HepG2 (cell line): Measurements from ENCODE around the gene NEAT1. TPM values are rescaled to one million over a fixed set of nuclear protein-coding genes. Genes with fewer than 3 reads are reported as not detected.

Experiments used
- ESRRA ChIP-seq: sonication (generic); formaldehyde crosslinking; IDR thresholded peaks from 2 replicates; pipeline ENCODE4 v1.5.1; 2020; ENCODE audit warnings: mild to moderate bottlenecking, low read depth, missing genetic modification reagents
- GZF1 ChIP-seq: sonication (generic); formaldehyde crosslinking; IDR thresholded peaks from 2 replicates; pipeline ENCODE4 v1.5.1; 2020; ENCODE audit warnings: mild to moderate bottlenecking, missing genetic modification reagents
- MTF2 ChIP-seq: sonication (generic); formaldehyde crosslinking; IDR thresholded peaks from 2 replicates; pipeline ENCODE4 v1.5.0; 2020; ENCODE audit warnings: missing genetic modification reagents, borderline replicate concordance
- NFIC ChIP-seq: IDR thresholded peaks from 2 replicates; pipeline ENCODE4 v1.6.1; 2012; ENCODE audit warnings: mild to moderate bottlenecking, low read length, inconsistent platforms
- NR2F1 ChIP-seq, 2 experiments: fragments of 450-650 bp in 1 of 2; formaldehyde crosslinking in 1 of 2; IDR thresholded peaks; 2 replicates each; pipeline versions ENCODE4 v1.5.0 to v1.6.1; 2016 to 2020; ENCODE audit warnings: mild to moderate bottlenecking in 1 of 2, missing compliant biosample characterization in 1 of 2, missing genetic modification reagents in 1 of 2, moderate library complexity in 1 of 2
- NR3C1 ChIP-seq: sonication (generic); formaldehyde crosslinking; IDR thresholded peaks from 2 replicates; pipeline ENCODE4 v1.4.0; 2020; ENCODE audit warnings: missing genetic modification reagents
- RFX5 ChIP-seq: IDR thresholded peaks from 2 replicates; pipeline ENCODE4 v1.6.1; 2011; ENCODE audit warnings: low read depth, low read length, improper control_type of control experiment
- SNAI1 ChIP-seq: sonication (generic); formaldehyde crosslinking; IDR thresholded peaks from 2 replicates; pipeline ENCODE4 v1.5.0; 2020; ENCODE audit warnings: mild to moderate bottlenecking, missing genetic modification reagents, borderline replicate concordance
- TEAD2 ChIP-seq: sonication (generic); formaldehyde crosslinking; IDR thresholded peaks from 2 replicates; pipeline ENCODE4 v1.9.0; 2021; ENCODE audit warnings: missing genetic modification reagents
- ZIK1 ChIP-seq: sonication (generic); formaldehyde crosslinking; IDR thresholded peaks from 2 replicates; pipeline ENCODE4 v1.5.0; 2020; ENCODE audit warnings: mild to moderate bottlenecking, low read depth, missing genetic modification reagents, borderline replicate concordance
- ZNF558 ChIP-seq: sonication (generic); formaldehyde crosslinking; IDR thresholded peaks from 2 replicates; pipeline ENCODE4 v1.9.0; 2022; ENCODE audit warnings: mild to moderate bottlenecking, missing genetic modification reagents, borderline replicate concordance
- ZNF564 ChIP-seq: sonication (generic); formaldehyde crosslinking; IDR thresholded peaks from 2 replicates; pipeline ENCODE4 v1.8.1; 2023; ENCODE audit warnings: mild to moderate bottlenecking, missing genetic modification reagents
- ZNF570 ChIP-seq: sonication (generic); formaldehyde crosslinking; IDR thresholded peaks from 2 replicates; pipeline ENCODE4 v1.4.0; 2020; ENCODE audit warnings: mild to moderate bottlenecking, missing genetic modification reagents, borderline replicate concordance
- ZSCAN21 ChIP-seq: sonication (generic); formaldehyde crosslinking; IDR thresholded peaks from 2 replicates; pipeline ENCODE4 v1.8.0; 2022; ENCODE audit warnings: mild to moderate bottlenecking, missing genetic modification reagents, moderate library complexity, borderline replicate concordance
- polyA plus RNA-seq, 8 experiments: library from polyadenylated mRNA; depleted of rRNA in 3 of 8; stranded (reverse) in 7 of 8; unstranded in 1 of 8; fragments of >200 nt; fragmentation: Illumina TruSeq in 4 of 8; extraction: Trizol in 4 of 8; gene quantifications; 2 replicates each; pipeline versions ENCODE4 v1.2.1 to v1.2.3, GENCODE V29; 2011 to 2016; ENCODE audit warnings: low read depth in 4 of 8, missing spikeins in 1 of 8, mixed read lengths in 1 of 8; ENCODE audit not compliant: insufficient read depth in 1 of 8
- total RNA-seq, 5 experiments: library from RNA; depleted of rRNA; stranded (reverse); fragments of >200 nt; fragmentation: Illumina TruSeq; extraction: Trizol; gene quantifications; 2 replicates each; pipeline ENCODE4 v1.2.3, GENCODE V29; 2016; ENCODE audit warnings: low read depth in 1 of 5
- TF ChIP-seq, protein P1 (sequence below): sonication (generic); formaldehyde crosslinking; IDR thresholded peaks from 2 replicates; pipeline ENCODE4 v1.4.0; 2020; ENCODE audit warnings: mild to moderate bottlenecking, missing genetic modification reagents
- TF ChIP-seq, protein P2 (sequence below): sonication (generic); formaldehyde crosslinking; IDR thresholded peaks from 2 replicates; pipeline ENCODE4 v1.4.0; 2020; ENCODE audit warnings: mild to moderate bottlenecking, missing genetic modification reagents
- TF ChIP-seq, protein P3 (sequence below): sonication (generic); formaldehyde crosslinking; conservative IDR thresholded peaks from 2 replicates; pipeline ENCODE4 v1.8.0; 2022; ENCODE audit warnings: mild to moderate bottlenecking, moderate library complexity, missing genetic modification reagents
- TF ChIP-seq, protein P4 (sequence below): IDR thresholded peaks from 2 replicates; pipeline ENCODE4 v1.6.1; 2016; ENCODE audit warnings: low read depth
- TF ChIP-seq, protein P5 (sequence below): sonication (generic); formaldehyde crosslinking; IDR thresholded peaks from 2 replicates; pipeline ENCODE4 v1.4.0; 2020; ENCODE audit warnings: low read depth, missing genetic modification reagents

NEAT1 gene
- total and polyA plus RNA-seq, 2 of the 13 experiments (the other 11 are each of a cell fraction or from before 2014, with no cell fraction given): 20.5 to 41.2 TPM

DNA sequence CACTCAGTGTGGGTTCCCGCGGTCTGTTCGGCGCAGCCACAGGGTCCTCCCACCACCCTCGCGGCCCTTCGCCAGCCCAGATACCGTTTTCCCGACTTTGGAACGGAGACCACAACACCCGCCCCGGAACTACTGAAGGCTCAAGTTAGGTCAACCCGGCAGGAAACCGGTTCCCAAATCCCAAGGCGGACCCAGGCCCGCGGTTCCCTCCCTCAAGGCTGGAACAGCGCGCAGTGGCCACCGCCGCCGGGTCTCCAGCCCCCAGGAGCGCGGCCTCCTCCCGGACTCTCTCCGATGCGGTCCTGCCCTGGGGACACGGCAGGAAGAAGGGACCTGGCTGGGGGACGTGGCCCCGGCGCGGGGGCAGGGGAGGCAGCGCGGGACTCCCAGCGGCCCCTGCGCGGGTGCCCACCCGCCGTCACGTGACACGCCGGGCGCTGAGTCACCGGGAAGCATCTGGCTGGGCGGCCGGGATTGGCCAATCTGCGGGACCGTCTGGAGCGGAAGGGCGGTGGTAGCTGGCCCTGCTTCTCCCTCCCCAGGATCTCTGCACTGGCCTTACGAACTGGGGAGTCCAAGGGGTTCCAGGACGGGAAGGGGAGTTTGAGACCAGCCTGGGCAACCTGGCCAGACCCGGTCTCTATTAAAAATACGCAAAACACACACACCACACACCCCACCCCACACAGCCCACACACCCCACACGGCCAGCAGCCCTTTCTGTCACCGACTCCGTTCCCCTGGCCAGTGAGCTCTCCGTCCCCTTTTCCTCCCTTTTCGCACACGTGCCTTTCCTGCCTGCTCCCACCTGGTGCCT is 54.8 kb downstream of the NEAT1 start (continued):
- TF ChIP-seq MTF2: no peak
- TF ChIP-seq, protein P1, sequence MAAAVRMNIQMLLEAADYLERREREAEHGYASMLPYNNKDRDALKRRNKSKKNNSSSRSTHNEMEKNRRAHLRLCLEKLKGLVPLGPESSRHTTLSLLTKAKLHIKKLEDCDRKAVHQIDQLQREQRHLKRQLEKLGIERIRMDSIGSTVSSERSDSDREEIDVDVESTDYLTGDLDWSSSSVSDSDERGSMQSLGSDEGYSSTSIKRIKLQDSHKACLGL: 0 out of 2 replicates have a peak, but pooled peaks have one; percentile 35
- TF ChIP-seq NR2F1 (CRISPR knock-in tag; IDR thresholded peaks at IDR 0.05): no peak
- TF ChIP-seq ZSCAN21 (CRISPR knock-in tag): no peak; the same call in 1 of the 2 replicates
- TF ChIP-seq ESRRA: peak; percentile 65; the same call in 1 of the 2 replicates
- peak; percentile 56; the same call in 1 of the 2 replicates for TF ChIP-seq RFX5
- TF ChIP-seq ZNF570 (CRISPR knock-in tag): no peak
- peak; percentile 1 for TF ChIP-seq ZNF564 (CRISPR knock-in tag)
- TF ChIP-seq, protein P2, sequence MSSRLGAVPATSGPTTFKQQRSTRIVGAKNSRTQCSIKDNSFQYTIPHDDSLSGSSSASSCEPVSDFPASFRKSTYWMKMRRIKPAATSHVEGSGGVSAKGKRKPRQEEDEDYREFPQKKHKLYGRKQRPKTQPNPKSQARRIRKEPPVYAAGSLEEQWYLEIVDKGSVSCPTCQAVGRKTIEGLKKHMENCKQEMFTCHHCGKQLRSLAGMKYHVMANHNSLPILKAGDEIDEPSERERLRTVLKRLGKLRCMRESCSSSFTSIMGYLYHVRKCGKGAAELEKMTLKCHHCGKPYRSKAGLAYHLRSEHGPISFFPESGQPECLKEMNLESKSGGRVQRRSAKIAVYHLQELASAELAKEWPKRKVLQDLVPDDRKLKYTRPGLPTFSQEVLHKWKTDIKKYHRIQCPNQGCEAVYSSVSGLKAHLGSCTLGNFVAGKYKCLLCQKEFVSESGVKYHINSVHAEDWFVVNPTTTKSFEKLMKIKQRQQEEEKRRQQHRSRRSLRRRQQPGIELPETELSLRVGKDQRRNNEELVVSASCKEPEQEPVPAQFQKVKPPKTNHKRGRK (CRISPR knock-in tag): no peak
- TF ChIP-seq, protein P3, sequence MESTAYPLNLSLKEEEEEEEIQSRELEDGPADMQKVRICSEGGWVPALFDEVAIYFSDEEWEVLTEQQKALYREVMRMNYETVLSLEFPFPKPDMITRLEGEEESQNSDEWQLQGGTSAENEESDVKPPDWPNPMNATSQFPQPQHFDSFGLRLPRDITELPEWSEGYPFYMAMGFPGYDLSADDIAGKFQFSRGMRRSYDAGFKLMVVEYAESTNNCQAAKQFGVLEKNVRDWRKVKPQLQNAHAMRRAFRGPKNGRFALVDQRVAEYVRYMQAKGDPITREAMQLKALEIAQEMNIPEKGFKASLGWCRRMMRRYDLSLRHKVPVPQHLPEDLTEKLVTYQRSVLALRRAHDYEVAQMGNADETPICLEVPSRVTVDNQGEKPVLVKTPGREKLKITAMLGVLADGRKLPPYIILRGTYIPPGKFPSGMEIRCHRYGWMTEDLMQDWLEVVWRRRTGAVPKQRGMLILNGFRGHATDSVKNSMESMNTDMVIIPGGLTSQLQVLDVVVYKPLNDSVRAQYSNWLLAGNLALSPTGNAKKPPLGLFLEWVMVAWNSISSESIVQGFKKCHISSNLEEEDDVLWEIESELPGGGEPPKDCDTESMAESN (CRISPR knock-in tag): peak; percentile 90; the same call in 1 of the 2 replicates
- TF ChIP-seq, protein P4, sequence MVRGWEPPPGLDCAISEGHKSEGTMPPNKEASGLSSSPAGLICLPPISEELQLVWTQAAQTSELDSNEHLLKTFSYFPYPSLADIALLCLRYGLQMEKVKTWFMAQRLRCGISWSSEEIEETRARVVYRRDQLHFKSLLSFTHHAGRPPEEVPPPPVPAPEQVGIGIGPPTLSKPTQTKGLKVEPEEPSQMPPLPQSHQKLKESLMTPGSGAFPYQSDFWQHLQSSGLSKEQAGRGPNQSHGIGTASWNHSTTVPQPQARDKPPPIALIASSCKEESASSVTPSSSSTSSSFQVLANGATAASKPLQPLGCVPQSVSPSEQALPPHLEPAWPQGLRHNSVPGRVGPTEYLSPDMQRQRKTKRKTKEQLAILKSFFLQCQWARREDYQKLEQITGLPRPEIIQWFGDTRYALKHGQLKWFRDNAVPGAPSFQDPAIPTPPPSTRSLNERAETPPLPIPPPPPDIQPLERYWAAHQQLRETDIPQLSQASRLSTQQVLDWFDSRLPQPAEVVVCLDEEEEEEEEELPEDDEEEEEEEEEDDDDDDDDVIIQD: no peak
- peak; percentile 72; the same call in 1 of the 2 replicates for TF ChIP-seq ZIK1 (CRISPR knock-in tag)
- no peak for TF ChIP-seq SNAI1
- peak; percentile 73; the same call in 1 of the 2 replicates for TF ChIP-seq GZF1 (CRISPR knock-in tag)
- TF ChIP-seq, protein P5, sequence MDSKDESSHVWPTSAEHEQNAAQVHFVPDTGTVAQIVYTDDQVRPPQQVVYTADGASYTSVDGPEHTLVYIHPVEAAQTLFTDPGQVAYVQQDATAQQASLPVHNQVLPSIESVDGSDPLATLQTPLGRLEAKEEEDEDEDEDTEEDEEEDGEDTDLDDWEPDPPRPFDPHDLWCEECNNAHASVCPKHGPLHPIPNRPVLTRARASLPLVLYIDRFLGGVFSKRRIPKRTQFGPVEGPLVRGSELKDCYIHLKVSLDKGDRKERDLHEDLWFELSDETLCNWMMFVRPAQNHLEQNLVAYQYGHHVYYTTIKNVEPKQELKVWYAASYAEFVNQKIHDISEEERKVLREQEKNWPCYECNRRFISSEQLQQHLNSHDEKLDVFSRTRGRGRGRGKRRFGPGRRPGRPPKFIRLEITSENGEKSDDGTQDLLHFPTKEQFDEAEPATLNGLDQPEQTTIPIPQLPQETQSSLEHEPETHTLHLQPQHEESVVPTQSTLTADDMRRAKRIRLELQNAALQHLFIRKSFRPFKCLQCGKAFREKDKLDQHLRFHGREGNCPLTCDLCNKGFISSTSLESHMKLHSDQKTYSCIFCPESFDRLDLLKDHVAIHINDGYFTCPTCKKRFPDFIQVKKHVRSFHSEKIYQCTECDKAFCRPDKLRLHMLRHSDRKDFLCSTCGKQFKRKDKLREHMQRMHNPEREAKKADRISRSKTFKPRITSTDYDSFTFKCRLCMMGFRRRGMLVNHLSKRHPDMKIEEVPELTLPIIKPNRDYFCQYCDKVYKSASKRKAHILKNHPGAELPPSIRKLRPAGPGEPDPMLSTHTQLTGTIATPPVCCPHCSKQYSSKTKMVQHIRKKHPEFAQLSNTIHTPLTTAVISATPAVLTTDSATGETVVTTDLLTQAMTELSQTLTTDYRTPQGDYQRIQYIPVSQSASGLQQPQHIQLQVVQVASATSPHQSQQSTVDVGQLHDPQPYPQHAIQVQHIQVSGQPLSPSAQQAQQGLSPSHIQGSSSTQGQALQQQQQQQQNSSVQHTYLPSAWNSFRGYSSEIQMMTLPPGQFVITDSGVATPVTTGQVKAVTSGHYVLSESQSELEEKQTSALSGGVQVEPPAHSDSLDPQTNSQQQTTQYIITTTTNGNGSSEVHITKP (CRISPR knock-in tag): no peak
- TF ChIP-seq NR3C1: no peak
- no peak for TF ChIP-seq TEAD2 (CRISPR knock-in tag)
- no peak for TF ChIP-seq NFIC
- TF ChIP-seq ZNF558 (CRISPR knock-in tag): no peak; the same call in 1 of the 2 replicates
